WTC11 (cell line): ENCODE data around the gene MDN1. TPM values are rescaled to one million over a fixed set of nuclear protein-coding genes. Genes with fewer than 3 reads are reported as not detected.

Source experiments
- ATAC-seq: fragments of 200-7000 bp; cut with Tn5 transposase; 2 replicates; pipeline ENCODE4 v1.10.0; 2021; ENCODE audit warnings: mild to moderate bottlenecking, moderate library complexity
- CTCF ChIA-PET: fragments of 300-600 bp; sonication (Branson Sonifier 250); formaldehyde crosslinking; loops from one replicate; lab custom pipeline; 2021; ENCODE audit warnings: antibody characterized with exemption; lab: Charles Lee
- POLR2A ChIA-PET: fragments of 350-600 bp; sonication (Branson Sonifier 250); formaldehyde crosslinking; loops from one replicate; lab custom pipeline; 2021; ENCODE audit warnings: antibody characterized with exemption; lab: Charles Lee
- DNase-seq: peaks from one replicate; pipeline ENCODE4 v3.0.0; 2021; ENCODE audit warnings: low spot score
- H3K27ac Mint-ChIP-seq: 2 replicates; pipeline ENCODE4 v1.8.0; 2021; ENCODE audit warnings: mixed read lengths
- H3K27me3 Mint-ChIP-seq: 2 replicates; pipeline ENCODE4 v1.8.0; 2021; ENCODE audit warnings: low read depth, mild to moderate bottlenecking, moderate library complexity, mixed read lengths
- H3K36me3 Mint-ChIP-seq: 2 replicates; pipeline ENCODE4 v1.8.0; 2021; ENCODE audit warnings: mixed read lengths
- H3K4me1 Mint-ChIP-seq: 2 replicates; pipeline ENCODE4 v1.8.0; 2022; ENCODE audit warnings: mixed read lengths
- H3K4me3 Mint-ChIP-seq: 2 replicates; pipeline ENCODE4 v1.8.0; 2021; ENCODE audit warnings: mild to moderate bottlenecking, moderate library complexity, mixed read lengths
- H3K9me3 Mint-ChIP-seq: 2 replicates; pipeline ENCODE4 v1.8.0; 2021; ENCODE audit warnings: mixed read lengths
- ARID4B ChIP-seq: sonication (generic); formaldehyde crosslinking; IDR thresholded peaks from 2 replicates; pipeline ENCODE4 v1.8.0; 2023; ENCODE audit warnings: missing genetic modification reagents, mild to moderate bottlenecking, borderline replicate concordance
- ATF1 ChIP-seq: sonication (generic); formaldehyde crosslinking; IDR thresholded peaks from 2 replicates; pipeline ENCODE4 v1.8.1; 2023; ENCODE audit warnings: mild to moderate bottlenecking, moderate library complexity, missing genetic modification reagents
- ATF2 ChIP-seq: sonication (generic); formaldehyde crosslinking; IDR thresholded peaks from 2 replicates; pipeline ENCODE4 v1.8.1; 2022; ENCODE audit warnings: low read depth, missing genetic modification reagents, borderline replicate concordance
- CTCF ChIP-seq: fragments of 200-600 bp; IDR thresholded peaks from 2 replicates; pipeline ENCODE4 v1.8.0; 2022; ENCODE audit warnings: antibody characterized with exemption
- E2F1 ChIP-seq: sonication (generic); formaldehyde crosslinking; IDR thresholded peaks from 2 replicates; pipeline ENCODE4 v1.8.0; 2022; ENCODE audit warnings: mild to moderate bottlenecking, missing genetic modification reagents
- FOXJ3 ChIP-seq: sonication (generic); formaldehyde crosslinking; IDR thresholded peaks from 2 replicates; pipeline ENCODE4 v1.9.0; 2021; ENCODE audit warnings: missing genetic modification reagents, mild to moderate bottlenecking, borderline replicate concordance
- IRF1 ChIP-seq: sonication (generic); formaldehyde crosslinking; IDR thresholded peaks from 2 replicates; pipeline ENCODE4 v1.8.0; 2023; ENCODE audit warnings: missing genetic modification reagents
- MAX ChIP-seq: sonication (generic); formaldehyde crosslinking; IDR thresholded peaks from 2 replicates; pipeline ENCODE4 v1.8.0; 2022; ENCODE audit warnings: mild to moderate bottlenecking, missing genetic modification reagents
- NFYB ChIP-seq: sonication (generic); formaldehyde crosslinking; conservative IDR thresholded peaks from 2 replicates; pipeline ENCODE4 v1.8.0; 2022; ENCODE audit warnings: low read depth, missing genetic modification reagents
- PRRX2 ChIP-seq: fragments of 250-450 bp; sonication (Bioruptor Pico); IDR thresholded peaks from 2 replicates; pipeline ENCODE4 v1.8.0; 2021; ENCODE audit warnings: mild to moderate bottlenecking
- ZBTB21 ChIP-seq: sonication (generic); formaldehyde crosslinking; IDR thresholded peaks from 2 replicates; pipeline ENCODE4 v1.8.1; 2023; ENCODE audit warnings: mild to moderate bottlenecking, missing genetic modification reagents, borderline replicate concordance
- ZNF121 ChIP-seq: sonication (generic); formaldehyde crosslinking; IDR thresholded peaks from 2 replicates; pipeline ENCODE4 v1.8.0; 2023; ENCODE audit warnings: missing genetic modification reagents
- ZNF396 ChIP-seq: fragments of 250-450 bp; sonication (Bioruptor Pico); IDR thresholded peaks from 2 replicates; pipeline ENCODE4 v1.8.0; 2021; ENCODE audit warnings: mild to moderate bottlenecking, moderate library complexity, borderline replicate concordance
- ZNF532 ChIP-seq: fragments of 250-450 bp; sonication (Bioruptor Pico); IDR thresholded peaks from 2 replicates; pipeline ENCODE4 v1.9.0; 2021; ENCODE audit warnings: mild to moderate bottlenecking, borderline replicate concordance
- ZSCAN18 ChIP-seq: fragments of 250-450 bp; sonication (Bioruptor Pico); IDR thresholded peaks from 2 replicates; pipeline ENCODE4 v2.1.2; 2022; ENCODE audit warnings: mild to moderate bottlenecking, moderate library complexity
- total RNA-seq: library from RNA; stranded (reverse); gene quantifications from 3 replicates; pipeline ENCODE4 v1.2.3, GENCODE V29; 2021

Gene MDN1
- total RNA-seq, 1 experiment from 2014 or later: 195 TPM

- H3K4me3 Mint-ChIP-seq: no peak overlapping the region
- no peaks in the 10 kb centered on the region for H3K27me3 Mint-ChIP-seq
- no peaks in the 10 kb centered on the region for H3K9me3 Mint-ChIP-seq
- DNase-seq (no peak), ATAC-seq (peak; percentile 80)
- H3K4me1 Mint-ChIP-seq: peaks cover 8% of the 10 kb centered on the region
- H3K27ac Mint-ChIP-seq: peak overlapping the region; percentile 47
- TF ChIP-seq CTCF (no peak), ZNF121 (CRISPR knock-in tag) (no peak), ZSCAN18 (CRISPR knock-in tag) (no peak), PRRX2 (CRISPR knock-in tag) (no peak)
- CTCF ChIA-PET: interaction anchor here (0.5 to 1.5 kb wide), 24 partner anchors 10 to 154 kb away, joined by 3 to 11 read pairs (median 3); partner anchors contain the start of genes CASP8AP2, LYRM2 and MDN1
- H3K36me3 Mint-ChIP-seq: peaks cover 70% of the 10 kb centered on the region
- POLR2A ChIA-PET: interaction anchor here (0.6 to 1.0 kb wide), 2 partner anchors 25 to 66 kb away, joined by 3 to 6 read pairs; no protein-coding TSS in a partner anchor
Observed at GRCh38 chr6:89792881-89793280, 26.7 kb downstream of the MDN1 start.

GRCh38 chr6:89790403-89790802, 29.2 kb downstream of the MDN1 start:
- no peak overlapping the region for H3K4me3 Mint-ChIP-seq
- no peak for DNase-seq
- no peak for TF ChIP-seq ATF2 (CRISPR knock-in tag)
- TF ChIP-seq ZNF121 (CRISPR knock-in tag): no peak
- TF ChIP-seq IRF1 (CRISPR knock-in tag): no peak
- TF ChIP-seq MAX (CRISPR knock-in tag): no peak
- TF ChIP-seq ATF1: no peak
- TF ChIP-seq NFYB (CRISPR knock-in tag): no peak
- TF ChIP-seq ZBTB21: no peak
- no peak for TF ChIP-seq ARID4B (CRISPR knock-in tag)
- TF ChIP-seq, all 79 proteins: peak for 0
- Mint-ChIP-seq H3K4me1 (peaks cover 3% of the 10 kb centered on the region; the same call in 1 of the 2 replicates), H3K9me3 (no peaks in the 10 kb centered on the region), H3K27ac (no peak overlapping the region), H3K36me3 (peaks cover 75% of the 10 kb centered on the region), H3K27me3 (no peaks in the 10 kb centered on the region)
- no peak for ATAC-seq
- ChIA-PET CTCF (no interaction called here), POLR2A (no interaction called here)

GRCh38 chr6:89789980-89790379, 29.6 kb downstream of the MDN1 start:
- ATAC-seq (no peak), DNase-seq (no peak)
- Mint-ChIP-seq H3K4me1 (peaks cover 3% of the 10 kb centered on the region; the same call in 1 of the 2 replicates), H3K4me3 (no peak overlapping the region), H3K9me3 (no peaks in the 10 kb centered on the region), H3K27ac (no peak overlapping the region), H3K27me3 (no peaks in the 10 kb centered on the region), H3K36me3 (peaks cover 75% of the 10 kb centered on the region)
- ChIA-PET CTCF (no interaction called here), POLR2A (no interaction called here)
- TF ChIP-seq E2F1 (CRISPR knock-in tag) (no peak), FOXJ3 (CRISPR knock-in tag) (no peak), ZNF532 (CRISPR knock-in tag) (no peak), ZNF396 (CRISPR knock-in tag) (no peak)
